ENCODE measurements around the gene ST14.

ST14 gene

GRCh38 chr11:130209954-130210854 is 50.6 kb downstream of the ST14 start:
- TF ChIP-seq CTCF (IDR thresholded peaks at IDR 0.05; ENCODE audit: low read depth, low read length): no peak
- no peak overlapping the region for H3K4me3 ChIP-seq (ENCODE audit: low read depth, low read length)

- TF ChIP-seq CTCF (IDR thresholded peaks at IDR 0.05; ENCODE audit: low read depth, low read length): no peak
- H3K4me3 ChIP-seq (ENCODE audit: low read depth, low read length): no peak overlapping the region
These were observed 51.6 kb downstream of the ST14 start for GRCh38 chr11:130211144-130211543.

DNA sequence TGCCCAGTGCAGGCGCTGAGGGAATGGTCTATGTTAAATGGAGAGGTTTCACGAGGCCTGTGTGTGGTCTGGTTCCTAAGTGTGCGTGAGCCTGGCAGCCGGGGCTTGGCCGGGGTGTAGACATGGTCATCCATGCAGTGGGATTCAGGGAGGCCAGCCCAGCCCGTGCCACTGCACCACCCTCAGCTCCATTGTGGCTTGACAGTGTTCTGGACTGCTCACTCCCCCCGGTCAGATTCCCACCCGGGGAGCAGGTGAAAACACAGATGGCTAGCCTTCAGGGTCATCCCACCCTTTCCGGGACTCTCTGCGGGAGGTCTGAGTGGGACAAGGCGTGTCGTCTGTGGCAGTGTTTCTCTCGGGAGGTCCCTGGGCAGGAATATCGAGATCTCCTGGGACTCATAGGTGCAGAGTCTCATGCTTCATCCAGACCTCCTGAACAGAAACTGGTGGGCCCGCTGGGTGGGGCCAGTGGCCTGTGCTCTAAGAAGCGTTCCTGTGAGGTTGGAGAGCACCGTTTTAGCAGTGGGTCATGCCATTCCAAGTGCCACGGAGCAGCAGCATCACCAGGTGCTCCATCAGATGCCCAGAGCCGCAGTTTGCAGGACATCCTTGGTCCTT is 52.3 kb downstream of the ST14 start:
- no peak overlapping the region for H3K4me3 ChIP-seq (ENCODE audit: low read depth, low read length)
- TF ChIP-seq CTCF (IDR thresholded peaks at IDR 0.05; ENCODE audit: low read depth, low read length): no peak

- no peak overlapping the region for H3K4me3 ChIP-seq (ENCODE audit: low read depth, low read length)
- no peak for TF ChIP-seq CTCF (IDR thresholded peaks at IDR 0.05; ENCODE audit: low read depth, low read length)
These were observed 52.9 kb downstream of the ST14 start for GRCh38 chr11:130212431-130212961.

DNA sequence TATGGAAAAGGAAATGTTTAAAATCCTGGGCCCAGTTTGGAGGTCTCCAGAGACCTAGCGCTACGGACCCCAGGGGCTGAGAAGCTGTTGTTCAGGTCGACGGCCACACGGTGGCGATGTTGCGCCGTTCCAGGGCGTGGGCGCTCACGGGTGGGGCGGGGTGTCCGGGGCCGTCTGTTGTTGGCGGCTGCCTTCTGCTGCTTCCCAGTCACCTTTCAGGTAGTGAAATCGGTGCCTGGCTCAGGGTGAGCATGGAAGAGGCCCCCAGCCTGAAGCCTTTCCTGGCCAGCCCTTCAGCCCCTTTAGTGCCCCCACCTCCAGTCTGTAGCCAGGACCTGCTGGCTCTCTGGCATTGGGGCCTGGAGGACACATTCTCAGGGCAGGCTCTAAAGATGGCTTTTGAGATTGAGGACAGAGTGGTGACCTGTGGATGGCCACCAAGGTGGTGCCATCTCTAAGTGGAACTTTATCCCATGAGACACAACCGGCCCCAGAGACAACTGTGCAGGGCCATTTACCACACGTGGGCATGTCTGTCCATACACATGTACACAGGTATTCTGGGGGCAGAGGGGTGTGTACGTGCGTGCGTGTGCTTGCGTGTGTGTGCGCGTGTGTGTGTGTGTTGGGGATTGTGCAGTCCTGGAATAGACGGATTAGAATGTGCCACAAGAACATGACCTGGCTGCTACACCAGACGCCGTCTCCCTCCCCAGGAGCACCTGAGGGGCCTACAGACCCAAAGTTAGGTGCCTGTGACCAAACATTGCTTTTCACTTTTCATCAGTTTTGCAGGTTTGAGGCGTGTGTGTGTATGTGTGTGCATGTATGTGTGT is 53.8 kb downstream of the ST14 start:
- TF ChIP-seq CTCF (IDR thresholded peaks at IDR 0.05; ENCODE audit: low read depth, low read length): peak; percentile 84
- H3K4me3 ChIP-seq (ENCODE audit: low read depth, low read length): no peak overlapping the region

GRCh38 chr11:130213979-130214281 is 54.3 kb downstream of the ST14 start:
- H3K4me3 ChIP-seq (ENCODE audit: low read depth, low read length): no peak overlapping the region
- TF ChIP-seq CTCF (IDR thresholded peaks at IDR 0.05; ENCODE audit: low read depth, low read length): no peak

Data from WI38 (cell line).